A172 (cell line): ENCODE results near the gene ADA. TPM values are rescaled to one million over a fixed set of nuclear protein-coding genes. Genes with fewer than 3 reads are reported as not detected.
"Not testable (repeated sequence)": the region's sequence is repeated elsewhere in the genome, so short reads cannot be mapped to it uniquely, and the experiment has no call there.

Source experiments
- DNase-seq: peaks from one replicate; pipeline ENCODE4 v3.0.0-alpha.2; 2015; ENCODE audit warnings: low spot score
- total RNA-seq: library from RNA; depleted of rRNA; stranded (reverse); fragments of >200 nt; shearing (Covaris generic); gene quantifications from 2 replicates; pipeline ENCODE4 v1.2.3, GENCODE V29; 2014

ADA gene
- total RNA-seq, 1 experiment from 2014 or later: 5.3 TPM

GRCh38 chr20:44600301-44600700 lies 51.2 kb downstream of the ADA start:
- no peak for DNase-seq

GRCh38 chr20:44599715-44600114 lies 51.8 kb downstream of the ADA start:
- DNase-seq: no peak

GRCh38 chr20:44598423-44599305 lies 52.8 kb downstream of the ADA start:
- peak; percentile 74 for DNase-seq

- no peak for DNase-seq
These were observed 53.6 kb downstream of the ADA start for GRCh38 chr20:44597930-44598329.

GRCh38 chr20:44597516-44597915 lies 54.0 kb downstream of the ADA start:
- DNase-seq: no peak

- DNase-seq: no peak
These were observed 54.6 kb downstream of the ADA start for GRCh38 chr20:44596876-44597275.

GRCh38 chr20:44596010-44596409 lies 55.5 kb downstream of the ADA start:
- peak; percentile 52 for DNase-seq

- DNase-seq: peak; percentile 94
These were observed 56.8 kb downstream of the ADA start for GRCh38 chr20:44594730-44595129.

- peak; percentile 56 for DNase-seq
These were observed 57.7 kb downstream of the ADA start for GRCh38 chr20:44593751-44594150.

GRCh38 chr20:44592366-44592765 lies 59.1 kb downstream of the ADA start:
- DNase-seq: no peak

- DNase-seq: no peak
These were observed 60.3 kb downstream of the ADA start for GRCh38 chr20:44590980-44591778.

- DNase-seq: peak; percentile 54
These were observed 62.0 kb downstream of the ADA start for GRCh38 chr20:44589537-44589936.

- DNase-seq: not testable (repeated sequence)
These were observed 63.2 kb downstream of the ADA start for GRCh38 chr20:44588321-44588720.

GRCh38 chr20:44587035-44587980 lies 64.2 kb downstream of the ADA start:
- DNase-seq: no peak

GRCh38 chr20:44586289-44586911 lies 65.1 kb downstream of the ADA start:
- no peak for DNase-seq

- DNase-seq: no peak
These were observed 66.2 kb downstream of the ADA start for GRCh38 chr20:44585057-44585963.

GRCh38 chr20:44584162-44584561 lies 67.3 kb downstream of the ADA start:
- no peak for DNase-seq

GRCh38 chr20:44583157-44583556 lies 68.3 kb downstream of the ADA start:
- no peak for DNase-seq

GRCh38 chr20:44582311-44583025 lies 69.0 kb downstream of the ADA start, which contains the start of gene PKIG:
Gene PKIG (plus strand): TSS chr20:44582579. CDS start chr20:44614557, 31,978 bp downstream.
- peak; percentile 84 for DNase-seq
